HL-60 (cell line): Measurements from ENCODE around the gene SDK1.

Experiments used
- CTCF ChIP-seq: IDR thresholded peaks from one replicate; pipeline ENCODE4 v1.5.1; 2011; ENCODE audit warnings: low read length, control low read depth, inconsistent platforms; ENCODE audit not compliant: insufficient read depth
- GABPA ChIP-seq: IDR thresholded peaks from 2 replicates; pipeline ENCODE4 v1.6.1; 2012; ENCODE audit warnings: low read depth

DNA sequence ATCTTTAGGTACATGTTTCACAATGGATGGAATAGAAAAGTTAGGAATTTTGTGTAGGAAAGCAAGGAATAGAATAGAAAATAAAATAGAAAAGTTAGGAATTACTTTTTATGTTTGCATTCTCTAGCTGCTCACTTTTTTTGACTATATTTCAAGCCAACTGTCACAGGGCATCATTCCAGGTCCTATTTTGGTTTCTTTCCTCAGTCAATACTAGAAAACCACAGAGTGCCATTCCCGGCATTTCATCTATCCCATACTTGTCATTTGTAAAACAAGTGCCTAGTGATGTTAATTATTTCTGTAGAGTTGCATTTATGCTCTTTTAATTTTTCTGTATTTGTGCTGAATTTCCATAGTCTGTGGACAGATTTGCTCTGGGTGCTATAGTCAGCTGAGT is 66.2 kb downstream of the SDK1 start:
- TF ChIP-seq CTCF (no peak), GABPA (no peak)
